Bronchial epithelial cell (primary cell): ENCODE data around the gene NTRK3. TPM values are rescaled to one million over a fixed set of nuclear protein-coding genes. Genes with fewer than 3 reads are reported as not detected.

Experiments
- DNase-seq: peaks from one replicate; pipeline ENCODE4 v3.0.0-alpha.2; 2010; ENCODE audit warnings: low read depth
- FAIRE-seq: peaks from 2 replicates; lab custom pipeline; 2011; peaks lifted over from hg19 to GRCh38; lab: Jason Lieb, UNC
- H3K27me3 ChIP-seq: 2 replicates; pipeline ENCODE4 v1.5.1; 2011; ENCODE audit warnings: low read length; ENCODE audit not compliant: control insufficient read depth, insufficient read depth
- H3K36me3 ChIP-seq: 2 replicates; pipeline ENCODE4 v1.5.1; 2011; ENCODE audit warnings: low read length; ENCODE audit not compliant: control insufficient read depth, insufficient read depth
- H3K4me3 ChIP-seq: 2 replicates; pipeline ENCODE4 v1.5.1; 2011; ENCODE audit warnings: mild to moderate bottlenecking, low read depth, low read length, control low read depth
- CTCF ChIP-seq: IDR thresholded peaks from 2 replicates; pipeline ENCODE4 v1.5.1; 2011; ENCODE audit warnings: mild to moderate bottlenecking, moderate library complexity, low read length, control low read depth, inconsistent platforms; ENCODE audit not compliant: insufficient read depth, severe bottlenecking
- total RNA-seq: library from RNA; depleted of rRNA; stranded (reverse); fragments of >200 nt; gene quantifications from 2 replicates; pipeline ENCODE4 v1.2.1, GENCODE V29; 2014

NTRK3 gene
- total RNA-seq, 1 donor from 2014 or later = not detected

GRCh38 chr15:88125576-88125975, 131.0 kb downstream of the NTRK3 start:
- Histone ChIP-seq H3K4me3 (no peak overlapping the region), H3K27me3 (no peaks in the 10 kb centered on the region), H3K36me3 (no peaks in the 10 kb centered on the region)
- no peak for TF ChIP-seq CTCF
- FAIRE-seq = no peak
- DNase-seq = no peak

GRCh38 chr15:88124199-88124598, 132.3 kb downstream of the NTRK3 start:
- H3K27me3 ChIP-seq = no peaks in the 10 kb centered on the region
- FAIRE-seq (no peak), DNase-seq (no peak)
- H3K36me3 ChIP-seq = no peaks in the 10 kb centered on the region
- no peak overlapping the region for H3K4me3 ChIP-seq
- no peak for TF ChIP-seq CTCF

GRCh38 chr15:88121968-88122530, 134.5 kb downstream of the NTRK3 start:
- Histone ChIP-seq H3K36me3 (no peaks in the 10 kb centered on the region), H3K4me3 (no peak overlapping the region), H3K27me3 (no peaks in the 10 kb centered on the region)
- no peak for DNase-seq
- no peak for TF ChIP-seq CTCF
- no peak for FAIRE-seq

GRCh38 chr15:88120026-88120425, 136.5 kb downstream of the NTRK3 start:
- Histone ChIP-seq H3K36me3 (no peaks in the 10 kb centered on the region), H3K4me3 (no peak overlapping the region), H3K27me3 (no peaks in the 10 kb centered on the region)
- FAIRE-seq (no peak), DNase-seq (no peak)
- no peak for TF ChIP-seq CTCF

GRCh38 chr15:88118741-88119140, 137.8 kb downstream of the NTRK3 start:
- FAIRE-seq (no peak), DNase-seq (no peak)
- no peak overlapping the region for H3K4me3 ChIP-seq
- H3K36me3 ChIP-seq = no peaks in the 10 kb centered on the region
- TF ChIP-seq CTCF = no peak
- H3K27me3 ChIP-seq = no peaks in the 10 kb centered on the region

GRCh38 chr15:88118035-88118434, 138.5 kb downstream of the NTRK3 start:
- no peak for TF ChIP-seq CTCF
- H3K4me3 ChIP-seq = no peak overlapping the region
- FAIRE-seq (no peak), DNase-seq (no peak)
- H3K27me3 ChIP-seq = no peaks in the 10 kb centered on the region
- H3K36me3 ChIP-seq = no peaks in the 10 kb centered on the region
